Measurements from ENCODE around the gene DHX34.

GRCh38 chr19:47413941-47414340, 64.8 kb downstream of the DHX34 start:
- no peak for TF ChIP-seq FOXM1 (IDR thresholded peaks at IDR 0.05; ENCODE audit: borderline replicate concordance, low read depth)
- TF ChIP-seq EGR1 (IDR thresholded peaks at IDR 0.05), result no peak
